Vagina (tissue), 2 donors: ENCODE results near the gene TMEM191C.
"Not testable (repeated sequence)": the region's sequence is repeated elsewhere in the genome, so short reads cannot be mapped to it uniquely, and the experiment has no call there.

Experiments used
- CTCF ChIP-seq, 3 experiments: fragments of 450-650 bp in 2 of 3; fragments of 200-600 bp in 1 of 3; sonication (generic) in 1 of 3; IDR thresholded peaks; one replicate each; pipeline ENCODE4 v1.5.1; 2017 to 2019; ENCODE audit warnings: antibody characterized with exemption in 3 of 3, mild to moderate bottlenecking in 2 of 3, moderate library complexity in 2 of 3
- POLR2A ChIP-seq, 2 donors: fragments of 450-650 bp; IDR thresholded peaks; one replicate each; pipeline ENCODE4 v1.6.1; 2017; ENCODE audit warnings: antibody characterized with exemption in 2 of 2, mild to moderate bottlenecking in 2 of 2, moderate library complexity in 2 of 2
- POLR2AphosphoS5 ChIP-seq, 2 donors: sonication (generic); formaldehyde crosslinking; IDR thresholded peaks; one replicate each; pipeline ENCODE4 v1.9.0; 2017; ENCODE audit warnings: antibody characterized with exemption in 2 of 2, mild to moderate bottlenecking in 2 of 2, low read depth in 1 of 2; ENCODE audit not compliant: insufficient read depth in 1 of 2

GRCh38 chr22:21512022-21512421 lies 44.8 kb downstream of the TMEM191C start:
- TF ChIP-seq POLR2AphosphoS5 (IDR thresholded peaks at IDR 0.05; ENCODE audit: insufficient read depth in 1 of 2, low read depth in 1 of 2); POLR2A (IDR thresholded peaks at IDR 0.05); CTCF (IDR thresholded peaks at IDR 0.05): not testable (repeated sequence)
